ENCODE data around the gene MELK.

Gene MELK

GRCh38 chr9:36603006-36603405 is 30.3 kb downstream of the MELK start:
- no peak for TF ChIP-seq EZH2 (optimal IDR thresholded peaks at IDR 0.05; ENCODE audit: low read depth, low read length)
- no peaks in the 10 kb centered on the region for H3K9me2 ChIP-seq (replicated peaks; ENCODE audit: insufficient read depth, low read length)
- H3K9ac ChIP-seq (ENCODE audit: low read length) = no peak overlapping the region
- H3K27ac ChIP-seq (ENCODE audit: low read length) = no peak overlapping the region
- H3K36me3 ChIP-seq (replicated peaks; ENCODE audit: insufficient read depth, low read length) = peaks cover 11% of the 10 kb centered on the region
- H3K4me3 ChIP-seq (ENCODE audit: low read length) = no peak overlapping the region
- H3F3A ChIP-seq (ENCODE audit: insufficient read depth, low read length) = no peaks in the 10 kb centered on the region
- no peaks in the 10 kb centered on the region for H4K20me1 ChIP-seq (ENCODE audit: insufficient read depth, low read length)
- no peaks in the 10 kb centered on the region for H3K4me1 ChIP-seq (ENCODE audit: low read length)
- no peak overlapping the region for H2AFZ ChIP-seq (ENCODE audit: low read length)
- peaks cover 43% of the 10 kb centered on the region for H3K79me2 ChIP-seq (ENCODE audit: low read length)
- H3K4me2 ChIP-seq (ENCODE audit: low read depth, low read length) = no peak overlapping the region
- DNase-seq = no peak
- no peaks in the 10 kb centered on the region for H3K27me3 ChIP-seq (replicated peaks; ENCODE audit: insufficient read depth, low read length)
- no peaks in the 10 kb centered on the region for H3K9me3 ChIP-seq (replicated peaks; ENCODE audit: insufficient read depth, low read length)

- H2AFZ ChIP-seq (ENCODE audit: low read length) = no peak overlapping the region
- TF ChIP-seq EZH2 (optimal IDR thresholded peaks at IDR 0.05; ENCODE audit: low read depth, low read length) = no peak
- TF ChIP-seq CTCF (IDR thresholded peaks at IDR 0.05; ENCODE audit: low read length) = no peak
- TF ChIP-seq EZH2phosphoT487 (IDR thresholded peaks at IDR 0.05; ENCODE audit: low read length) = no peak
- H3K4me3 ChIP-seq (ENCODE audit: low read length) = no peak overlapping the region
- H3K36me3 ChIP-seq (replicated peaks; ENCODE audit: insufficient read depth, low read length) = peaks cover 3% of the 10 kb centered on the region
- H3K9me2 ChIP-seq (replicated peaks; ENCODE audit: insufficient read depth, low read length) = no peaks in the 10 kb centered on the region
- H3K4me1 ChIP-seq (ENCODE audit: low read length) = no peaks in the 10 kb centered on the region
- no peaks in the 10 kb centered on the region for H3K27me3 ChIP-seq (replicated peaks; ENCODE audit: insufficient read depth, low read length)
- H3K9ac ChIP-seq (ENCODE audit: low read length) = no peak overlapping the region
- H3K79me2 ChIP-seq (ENCODE audit: low read length) = peaks cover 35% of the 10 kb centered on the region
- no peak overlapping the region for H3K4me2 ChIP-seq (ENCODE audit: low read depth, low read length)
- no peak for DNase-seq
- H4K20me1 ChIP-seq (ENCODE audit: insufficient read depth, low read length) = no peaks in the 10 kb centered on the region
- H3F3A ChIP-seq (ENCODE audit: insufficient read depth, low read length) = no peaks in the 10 kb centered on the region
- H3K9me3 ChIP-seq (replicated peaks; ENCODE audit: insufficient read depth, low read length) = no peaks in the 10 kb centered on the region
- H3K27ac ChIP-seq (ENCODE audit: low read length) = no peak overlapping the region
These were observed 36.6 kb downstream of the MELK start for GRCh38 chr9:36609306-36609705.

GRCh38 chr9:36622121-36622520 is 49.4 kb downstream of the MELK start:
- no peaks in the 10 kb centered on the region for H3K27me3 ChIP-seq (replicated peaks; ENCODE audit: insufficient read depth, low read length)
- H3K36me3 ChIP-seq (replicated peaks; ENCODE audit: insufficient read depth, low read length) = no peaks in the 10 kb centered on the region; the same call in 1 of the 2 replicates
- H3K9me3 ChIP-seq (replicated peaks; ENCODE audit: insufficient read depth, low read length) = no peaks in the 10 kb centered on the region
- TF ChIP-seq CTCF (IDR thresholded peaks at IDR 0.05; ENCODE audit: low read length) (no peak), EZH2phosphoT487 (IDR thresholded peaks at IDR 0.05; ENCODE audit: low read length) (no peak), EZH2 (optimal IDR thresholded peaks at IDR 0.05; ENCODE audit: low read depth, low read length) (no peak)
- no peaks in the 10 kb centered on the region for H3K4me1 ChIP-seq (ENCODE audit: low read length)
- peaks cover 42% of the 10 kb centered on the region; the same call in 1 of the 2 replicates for H3K79me2 ChIP-seq (ENCODE audit: low read length)
- H3F3A ChIP-seq (ENCODE audit: insufficient read depth, low read length) = no peaks in the 10 kb centered on the region
- DNase-seq = no peak
- no peaks in the 10 kb centered on the region for H3K9me2 ChIP-seq (replicated peaks; ENCODE audit: insufficient read depth, low read length)
- no peak overlapping the region for H3K4me2 ChIP-seq (ENCODE audit: low read depth, low read length)
- H2AFZ ChIP-seq (ENCODE audit: low read length) = no peak overlapping the region
- H3K27ac ChIP-seq (ENCODE audit: low read length) = no peak overlapping the region
- no peak overlapping the region for H3K9ac ChIP-seq (ENCODE audit: low read length)
- no peaks in the 10 kb centered on the region for H4K20me1 ChIP-seq (ENCODE audit: insufficient read depth, low read length)
- H3K4me3 ChIP-seq (ENCODE audit: low read length) = no peak overlapping the region

GRCh38 chr9:36623280-36623679 is 50.6 kb downstream of the MELK start:
- Histone ChIP-seq H4K20me1 (ENCODE audit: insufficient read depth, low read length) (no peaks in the 10 kb centered on the region), H3K27me3 (replicated peaks; ENCODE audit: insufficient read depth, low read length) (no peaks in the 10 kb centered on the region), H3F3A (ENCODE audit: insufficient read depth, low read length) (no peaks in the 10 kb centered on the region), H3K79me2 (ENCODE audit: low read length) (peaks cover 37% of the 10 kb centered on the region; the same call in 1 of the 2 replicates), H3K9me3 (replicated peaks; ENCODE audit: insufficient read depth, low read length) (no peaks in the 10 kb centered on the region), H3K9me2 (replicated peaks; ENCODE audit: insufficient read depth, low read length) (no peaks in the 10 kb centered on the region), H3K4me3 (ENCODE audit: low read length) (no peak overlapping the region), H3K9ac (ENCODE audit: low read length) (no peak overlapping the region), H3K4me2 (ENCODE audit: low read depth, low read length) (no peak overlapping the region), H3K27ac (ENCODE audit: low read length) (no peak overlapping the region), H3K4me1 (ENCODE audit: low read length) (no peaks in the 10 kb centered on the region), H2AFZ (ENCODE audit: low read length) (no peak overlapping the region), H3K36me3 (replicated peaks; ENCODE audit: insufficient read depth, low read length) (no peaks in the 10 kb centered on the region; the same call in 1 of the 2 replicates)
- DNase-seq = no peak
- no peak for TF ChIP-seq EZH2phosphoT487 (IDR thresholded peaks at IDR 0.05; ENCODE audit: low read length)
- TF ChIP-seq CTCF (IDR thresholded peaks at IDR 0.05; ENCODE audit: low read length) = no peak
- no peak for TF ChIP-seq EZH2 (optimal IDR thresholded peaks at IDR 0.05; ENCODE audit: low read depth, low read length)
